Effector memory CD4-positive, alpha-beta T cell (primary cell): ENCODE data around the gene FGFBP1.

Source experiments
- DNase-seq, 3 donors: peaks; one replicate each; pipeline ENCODE4 v3.0.0-alpha.2; 2020
- H3K27ac ChIP-seq: 2 replicates; pipeline ENCODE4 v1.7.0; 2013; ENCODE audit warnings: mild to moderate bottlenecking, low read length, moderate library complexity; ENCODE audit not compliant: insufficient read depth, poor library complexity, severe bottlenecking
- H3K27me3 ChIP-seq: replicated peaks from 2 replicates; pipeline ENCODE4 v1.7.0; 2013; ENCODE audit warnings: mild to moderate bottlenecking, low read length; ENCODE audit not compliant: insufficient read depth, control insufficient read depth, poor library complexity, severe bottlenecking
- H3K36me3 ChIP-seq: 2 replicates; pipeline ENCODE4 v1.7.0; 2013; ENCODE audit warnings: mild to moderate bottlenecking, low read length, moderate library complexity; ENCODE audit not compliant: control insufficient read depth, insufficient read depth
- H3K4me1 ChIP-seq: 2 replicates; pipeline ENCODE4 v1.7.0; 2013; ENCODE audit warnings: low read length, mild to moderate bottlenecking; ENCODE audit not compliant: control insufficient read depth, insufficient read depth, poor library complexity, severe bottlenecking
- H3K4me3 ChIP-seq: 2 replicates; pipeline ENCODE4 v1.7.0; 2013; ENCODE audit warnings: low read length, low read depth, mild to moderate bottlenecking; ENCODE audit not compliant: insufficient read depth, poor library complexity, severe bottlenecking
- H3K9me3 ChIP-seq: 2 replicates; pipeline ENCODE4 v1.7.0; 2013; ENCODE audit warnings: mild to moderate bottlenecking, low read length, moderate library complexity; ENCODE audit not compliant: control insufficient read depth
- total RNA-seq, 3 donors: gene quantifications; one replicate each; lab custom pipeline; 2026; lab: John Stamatoyannopoulos, UW

Gene FGFBP1
- 0 reads per million in 3 donors for total RNA-seq

DNA sequence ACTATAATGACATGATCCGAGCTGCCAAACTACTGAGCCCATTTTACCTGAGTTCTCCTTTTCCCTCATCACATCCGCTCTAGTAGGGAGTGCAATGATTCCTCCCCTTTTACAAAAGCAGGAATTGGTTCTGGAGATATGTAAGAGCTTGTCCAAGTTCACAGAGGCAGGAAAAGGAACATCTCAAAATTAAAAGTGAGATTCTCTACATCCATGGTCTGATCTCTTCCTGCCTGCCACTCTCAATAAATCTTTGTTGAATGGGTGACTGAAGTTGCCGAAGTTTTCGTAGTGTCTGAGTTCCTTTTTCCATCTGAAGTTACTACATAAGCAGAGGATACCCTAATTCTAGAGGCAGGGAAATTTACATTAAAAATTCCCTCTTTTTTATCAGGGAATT, at the start of gene FGFBP1:
Gene FGFBP1, minus strand, starts transcription at position 101 of the 400 bp plus-strand sequence. CDS start 2,108 bp downstream, outside the sequence.
- Histone ChIP-seq H3K4me3 (no peak within 1 kb of the TSS), H3K27ac (no peak within 1 kb of the TSS), H3K27me3 (no peaks in the 10 kb centered on the region), H3K36me3 (no peaks in the 10 kb centered on the region), H3K4me1 (no peaks in the 10 kb centered on the region), H3K9me3 (no peaks in the 10 kb centered on the region)
- DNase-seq = no peak

DNA sequence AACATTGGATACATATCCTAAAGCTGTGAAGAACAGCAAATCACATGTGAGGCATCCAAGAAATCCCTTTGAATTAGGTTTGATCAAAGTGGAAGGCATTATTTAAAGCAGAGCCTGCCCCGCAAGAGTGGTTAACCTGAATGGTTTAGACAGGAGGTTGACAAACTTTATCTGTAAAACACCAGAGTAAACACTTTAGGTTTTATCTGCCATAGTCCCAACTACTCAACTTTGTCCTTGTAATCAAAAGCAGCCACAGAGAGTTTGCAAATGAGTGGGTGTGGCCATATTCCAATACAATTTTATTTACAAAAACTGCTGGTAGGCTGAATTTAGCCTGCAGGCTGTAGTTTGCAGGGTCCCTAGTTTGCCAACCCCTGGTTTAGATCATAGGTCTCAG, 49.7 kb upstream of the FGFBP1 start:
- Histone ChIP-seq H3K4me1 (no peaks in the 10 kb centered on the region), H3K27me3 (no peaks in the 10 kb centered on the region), H3K4me3 (no peak overlapping the region), H3K9me3 (no peaks in the 10 kb centered on the region), H3K36me3 (no peaks in the 10 kb centered on the region), H3K27ac (no peak overlapping the region)
- DNase-seq = no peak

DNA sequence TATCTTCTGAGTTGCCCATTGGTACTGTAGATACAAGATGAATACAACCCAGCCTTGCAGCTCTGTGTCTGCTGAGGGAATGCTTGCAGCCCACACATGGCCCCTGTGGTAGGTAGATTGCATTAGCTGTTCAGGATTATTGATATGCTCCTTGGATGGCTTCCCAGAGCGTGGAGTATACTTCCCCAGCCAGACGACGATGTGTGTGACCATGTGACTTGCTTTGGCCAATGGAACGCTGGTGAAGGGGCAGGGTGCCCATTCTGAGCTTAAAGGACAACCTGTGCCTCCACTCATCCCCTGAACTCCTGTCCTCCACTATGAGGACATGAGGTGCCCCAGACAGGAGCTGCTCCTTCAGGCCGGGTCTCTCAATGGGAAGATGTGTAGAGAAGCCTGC, 48.4 kb upstream of the FGFBP1 start:
- H3K27me3 ChIP-seq = no peaks in the 10 kb centered on the region
- H3K4me1 ChIP-seq = no peaks in the 10 kb centered on the region
- no peak overlapping the region for H3K4me3 ChIP-seq
- DNase-seq = no peak
- no peaks in the 10 kb centered on the region for H3K9me3 ChIP-seq
- H3K36me3 ChIP-seq = no peaks in the 10 kb centered on the region
- H3K27ac ChIP-seq = no peak overlapping the region

DNA sequence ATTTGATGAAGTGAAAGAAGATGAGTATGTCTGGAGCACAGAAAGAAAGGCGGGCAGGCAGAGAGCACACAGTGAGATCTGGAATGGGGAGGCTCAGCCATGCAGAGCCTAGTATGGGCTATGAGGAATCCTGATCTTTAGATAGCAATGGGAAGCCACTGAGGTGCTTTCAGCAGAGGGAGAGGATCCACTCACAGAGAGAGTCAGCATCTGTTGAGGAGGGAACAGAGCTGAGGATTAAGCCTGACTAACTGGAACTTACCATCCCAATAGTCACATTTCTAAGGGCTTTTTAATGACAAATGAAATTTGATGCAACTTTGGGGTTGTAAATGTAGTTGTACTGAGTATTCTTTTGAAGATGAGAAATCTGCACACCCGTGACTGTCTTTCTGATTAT, 45.1 kb upstream of the FGFBP1 start:
- no peaks in the 10 kb centered on the region for H3K27me3 ChIP-seq
- no peak for DNase-seq
- H3K4me1 ChIP-seq = no peaks in the 10 kb centered on the region
- no peak overlapping the region for H3K27ac ChIP-seq
- H3K9me3 ChIP-seq = no peaks in the 10 kb centered on the region
- H3K4me3 ChIP-seq = no peak overlapping the region
- no peaks in the 10 kb centered on the region for H3K36me3 ChIP-seq

DNA sequence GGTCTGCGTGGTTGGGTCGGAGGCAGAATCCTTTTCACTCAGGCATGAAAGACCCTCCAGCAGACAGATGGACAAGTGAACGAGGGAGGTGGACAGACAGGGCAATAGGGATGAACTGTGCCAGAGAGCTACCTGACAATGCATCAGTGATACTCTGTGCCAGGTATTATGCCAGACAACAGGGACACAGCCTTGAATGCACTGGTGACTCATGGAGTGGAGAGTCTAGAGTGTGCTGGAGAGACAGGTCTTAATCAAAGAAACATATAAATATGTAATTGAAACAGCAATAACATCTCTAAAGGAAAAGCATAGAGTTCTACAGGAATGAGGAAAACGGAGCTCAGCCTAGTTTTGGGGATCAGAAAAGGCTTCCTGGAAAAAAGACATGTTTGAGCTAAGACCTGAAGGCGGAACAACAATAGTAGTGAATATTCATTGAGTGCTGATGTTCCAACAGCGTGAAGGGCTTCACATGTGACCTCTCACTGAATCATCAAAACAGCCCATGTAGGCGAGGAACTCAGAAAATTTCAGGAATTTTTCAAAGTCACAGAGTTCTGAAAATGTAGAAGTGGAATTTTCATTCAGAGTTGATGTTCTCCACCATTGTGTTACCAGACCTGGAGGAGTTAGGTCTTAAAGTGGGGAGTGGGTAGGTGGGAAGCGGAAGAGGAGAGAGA, 44.4 kb upstream of the FGFBP1 start:
- no peak overlapping the region for H3K4me3 ChIP-seq
- no peaks in the 10 kb centered on the region for H3K27me3 ChIP-seq
- DNase-seq = no peak
- H3K4me1 ChIP-seq = no peaks in the 10 kb centered on the region
- no peak overlapping the region for H3K27ac ChIP-seq
- H3K36me3 ChIP-seq = no peaks in the 10 kb centered on the region
- no peaks in the 10 kb centered on the region for H3K9me3 ChIP-seq

DNA sequence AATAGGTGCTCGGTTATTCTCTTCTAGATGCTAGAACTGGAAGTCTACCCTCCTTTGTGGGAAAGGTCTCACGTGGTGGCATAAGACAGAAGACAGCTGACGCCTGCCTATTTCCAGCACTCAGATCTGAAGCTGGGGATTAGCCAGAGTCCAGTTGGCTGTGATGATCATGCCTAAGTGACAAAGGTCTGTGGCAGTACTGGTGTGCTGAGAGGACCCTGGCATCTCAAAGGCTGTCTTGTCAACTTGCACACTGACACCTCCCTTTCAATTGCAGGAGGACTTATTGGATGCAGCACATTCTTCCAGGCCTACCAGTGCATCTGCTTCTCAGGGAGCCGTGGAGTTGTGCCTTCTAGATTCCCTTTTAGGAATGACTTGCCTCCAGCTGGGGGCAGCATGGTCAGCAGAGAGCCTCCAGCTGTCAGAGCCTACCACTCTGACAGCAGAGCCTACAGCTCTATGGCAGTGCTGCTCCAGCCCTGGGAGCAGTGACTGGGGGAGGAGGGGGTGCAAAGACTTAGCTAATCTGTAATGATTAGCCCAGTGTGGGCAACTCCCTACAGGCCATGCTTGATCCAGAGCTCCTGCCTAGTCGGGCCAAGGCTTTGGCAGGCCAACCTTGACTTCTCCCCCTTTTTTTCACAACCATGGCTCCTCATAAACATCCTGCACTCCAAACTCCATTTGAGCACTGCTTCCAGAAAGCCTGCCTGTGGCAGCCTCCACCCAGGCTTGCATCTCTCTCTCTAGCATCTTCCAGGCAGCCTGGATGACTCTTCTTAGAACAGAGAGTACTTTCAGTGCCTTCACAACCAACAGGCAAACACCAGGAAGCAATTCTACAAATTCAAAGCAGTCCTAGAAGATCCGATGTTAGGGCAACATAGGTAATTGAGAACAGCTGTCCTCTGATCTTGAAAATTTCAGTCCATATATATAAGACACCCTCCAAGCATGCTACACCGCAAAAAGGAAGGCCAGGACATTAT, 38.2 kb upstream of the FGFBP1 start:
- Histone ChIP-seq H3K4me3 (no peak overlapping the region), H3K9me3 (no peaks in the 10 kb centered on the region), H3K27me3 (no peaks in the 10 kb centered on the region), H3K4me1 (no peaks in the 10 kb centered on the region), H3K27ac (no peak overlapping the region), H3K36me3 (no peaks in the 10 kb centered on the region)
- DNase-seq = no peak

DNA sequence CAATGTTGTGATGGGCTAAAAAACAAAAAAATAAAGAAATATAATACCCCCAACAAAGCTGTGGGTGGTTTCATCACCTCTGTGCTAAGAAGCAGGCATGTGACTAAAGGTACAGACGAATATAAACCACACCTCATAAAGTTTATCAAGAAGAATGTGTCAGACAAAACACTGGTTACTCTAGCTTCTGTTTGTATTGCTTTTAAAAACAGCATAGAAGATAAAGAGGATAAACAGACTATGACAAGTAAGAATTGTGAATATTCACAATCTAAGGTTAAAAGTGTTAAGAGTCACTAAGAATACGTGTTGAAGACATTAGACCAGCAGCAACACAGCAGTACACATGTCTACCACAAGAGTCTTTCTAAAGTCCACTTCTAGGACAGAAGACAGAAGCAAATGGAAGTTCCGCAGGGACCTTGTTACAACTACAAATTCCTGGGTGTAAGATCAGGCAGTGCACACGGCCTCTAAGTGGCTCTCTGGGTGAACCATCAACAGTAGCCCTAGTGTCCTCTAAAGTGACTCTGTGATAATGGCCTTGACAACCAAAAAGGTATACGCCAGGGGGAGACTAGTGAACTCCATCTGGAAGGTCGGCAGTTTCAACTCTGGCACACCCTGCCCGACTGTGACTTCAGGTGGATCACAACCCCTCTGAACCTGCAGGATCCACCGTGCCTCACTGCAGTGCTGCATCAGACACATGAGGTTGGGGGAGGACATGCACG, 32.7 kb upstream of the FGFBP1 start:
- Histone ChIP-seq H3K27me3 (no peaks in the 10 kb centered on the region), H3K9me3 (no peaks in the 10 kb centered on the region), H3K36me3 (no peaks in the 10 kb centered on the region), H3K4me1 (no peaks in the 10 kb centered on the region), H3K4me3 (no peak overlapping the region), H3K27ac (no peak overlapping the region)
- DNase-seq = no peak

DNA sequence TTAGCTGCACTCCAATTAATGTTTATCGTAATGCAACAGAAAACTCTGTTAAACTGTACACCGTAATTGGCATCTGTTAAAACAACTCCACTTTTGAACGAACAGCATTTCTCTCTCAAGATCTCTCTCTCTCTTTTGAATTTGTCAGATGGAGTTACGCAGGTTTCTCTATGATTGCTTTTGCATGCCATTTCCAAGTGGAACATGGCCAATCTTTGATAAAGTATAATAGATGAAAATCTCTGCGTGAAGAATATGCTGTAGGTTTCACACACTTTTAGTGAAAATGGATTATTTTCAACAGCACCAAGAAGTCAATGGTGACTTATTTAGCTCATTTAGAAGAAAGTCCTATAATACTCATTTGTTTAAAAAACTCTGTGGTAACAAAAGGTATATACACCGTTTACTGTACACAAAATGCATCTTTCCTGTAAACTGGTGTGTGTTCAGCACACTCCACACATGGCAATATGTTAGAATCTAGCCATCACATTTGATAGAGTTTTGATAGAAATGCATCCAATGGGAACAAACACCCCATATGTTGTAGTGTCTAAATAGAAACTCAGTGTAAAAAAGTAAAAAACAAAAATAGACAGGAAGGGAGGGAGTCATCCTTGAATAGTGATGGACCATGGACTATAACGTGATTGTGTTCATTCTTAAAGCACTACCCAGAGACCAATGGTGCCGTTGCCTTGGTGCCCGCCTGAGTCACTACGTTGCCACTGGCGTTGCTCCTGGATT, 30.2 kb upstream of the FGFBP1 start:
- H3K4me3 ChIP-seq = no peak overlapping the region
- H3K36me3 ChIP-seq = no peaks in the 10 kb centered on the region
- no peak overlapping the region for H3K27ac ChIP-seq
- no peaks in the 10 kb centered on the region for H3K27me3 ChIP-seq
- H3K4me1 ChIP-seq = no peaks in the 10 kb centered on the region
- no peaks in the 10 kb centered on the region for H3K9me3 ChIP-seq
- no peak for DNase-seq

DNA sequence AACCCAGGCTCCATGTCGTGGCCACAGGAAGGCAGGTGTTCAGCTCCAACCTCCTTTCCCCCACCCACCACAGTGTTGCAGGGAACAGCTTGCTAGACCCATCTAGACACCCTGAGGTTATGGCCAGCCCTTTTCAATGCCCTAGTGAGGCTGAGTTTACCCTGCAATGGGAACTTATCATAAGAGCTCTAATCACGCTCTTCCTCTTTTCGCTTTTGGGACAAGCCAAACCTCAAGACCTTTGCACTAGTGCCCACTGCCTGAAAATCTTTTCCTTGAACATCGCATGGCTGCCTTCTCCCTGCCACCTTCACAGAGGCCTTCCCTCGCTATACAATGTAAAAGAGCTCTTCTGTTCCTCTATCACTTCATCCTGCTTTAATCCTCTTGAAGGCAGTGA, 26.8 kb upstream of the FGFBP1 start:
- peaks cover 3% of the 10 kb centered on the region for H3K27me3 ChIP-seq
- no peaks in the 10 kb centered on the region for H3K4me1 ChIP-seq
- no peaks in the 10 kb centered on the region for H3K36me3 ChIP-seq
- no peaks in the 10 kb centered on the region for H3K9me3 ChIP-seq
- H3K4me3 ChIP-seq = no peak overlapping the region
- no peak for DNase-seq
- H3K27ac ChIP-seq = no peak overlapping the region
